Esophagus squamous epithelium (tissue), 5 donors: ENCODE measurements around the gene CLSTN1. TPM values are rescaled to one million over a fixed set of nuclear protein-coding genes. Genes with fewer than 3 reads are reported as not detected.
A peak's percentile ranks its signal among the peaks of the same experiment; 100 is the strongest.

Source experiments
- DNase-seq: peaks from one replicate; lab custom pipeline; 2025; lab: John Stamatoyannopoulos, UW
- H3K27ac ChIP-seq, 4 donors: fragments of 200-600 bp; sonication (generic); one replicate each; pipeline ENCODE4 v1.5.1; 2016 to 2019; ENCODE audit warnings: mild to moderate bottlenecking in 1 of 4
- H3K27me3 ChIP-seq, 4 donors: fragments of 200-600 bp; sonication (generic); 1 replicate in 3 of 4; 2 replicates in 1 of 4; pipeline versions ENCODE4 v1.5.1 to v1.6.0; 2017 to 2021; ENCODE audit warnings: antibody characterized with exemption in 1 of 4
- H3K36me3 ChIP-seq, 3 donors: fragments of 200-600 bp; sonication (generic); one replicate each; pipeline ENCODE4 v1.5.1; 2016 to 2019
- H3K4me1 ChIP-seq, 3 donors: fragments of 200-600 bp; sonication (generic); one replicate each; pipeline ENCODE4 v1.5.1; 2017 to 2019
- H3K4me3 ChIP-seq, 4 donors: fragments of 200-600 bp; sonication (generic); 1 replicate in 3 of 4; 2 replicates in 1 of 4; pipeline ENCODE4 v1.5.1; 2016 to 2019; ENCODE audit warnings: mild to moderate bottlenecking in 2 of 4, moderate library complexity in 1 of 4
- H3K9me3 ChIP-seq, 3 donors: fragments of 200-600 bp; sonication (generic); one replicate each; pipeline ENCODE4 v1.5.1; 2016 to 2019
- POLR2A ChIP-seq, 4 donors: fragments of 450-650 bp; IDR thresholded peaks; one replicate each; pipeline ENCODE4 v1.6.1; 2017; ENCODE audit warnings: antibody characterized with exemption in 4 of 4, mild to moderate bottlenecking in 4 of 4, moderate library complexity in 3 of 4
- WGBS, 2 donors: methylation state at CpG; one replicate each; pipeline ENCODE4 v1.1.5; 2018; 5-methylcytosine and 5-hydroxymethylcytosine counted together
- intact Hi-C: fragments of 100-400 bp; cut with DNase I; formaldehyde crosslinking; loops from one replicate; pipeline ENCODE4 v1.15.0; 2022
- total RNA-seq, 4 donors: library from RNA; depleted of rRNA; stranded (reverse); fragments of >200 nt; gene quantifications; one replicate each; pipeline ENCODE4 v1.1.0, GENCODE V29; 2016
- TF ChIP-seq, protein P1 (sequence below), 6 experiments: fragments of 450-650 bp in 4 of 6; fragments of 200-600 bp in 2 of 6; sonication (generic) in 2 of 6; IDR thresholded peaks; one replicate each; pipeline ENCODE4 v1.5.1; 2016 to 2019; ENCODE audit warnings: antibody characterized with exemption in 6 of 6, mild to moderate bottlenecking in 4 of 6, moderate library complexity in 4 of 6
- donor health status: DM: yes; HTN: yes; CAD: no.

Gene CLSTN1
- total RNA-seq, 4 donors from 2014 or later = 57.3 to 68.4 (median 65.3) TPM

- TF ChIP-seq POLR2A (IDR thresholded peaks at IDR 0.05) = no peak
- TF ChIP-seq, protein P1, sequence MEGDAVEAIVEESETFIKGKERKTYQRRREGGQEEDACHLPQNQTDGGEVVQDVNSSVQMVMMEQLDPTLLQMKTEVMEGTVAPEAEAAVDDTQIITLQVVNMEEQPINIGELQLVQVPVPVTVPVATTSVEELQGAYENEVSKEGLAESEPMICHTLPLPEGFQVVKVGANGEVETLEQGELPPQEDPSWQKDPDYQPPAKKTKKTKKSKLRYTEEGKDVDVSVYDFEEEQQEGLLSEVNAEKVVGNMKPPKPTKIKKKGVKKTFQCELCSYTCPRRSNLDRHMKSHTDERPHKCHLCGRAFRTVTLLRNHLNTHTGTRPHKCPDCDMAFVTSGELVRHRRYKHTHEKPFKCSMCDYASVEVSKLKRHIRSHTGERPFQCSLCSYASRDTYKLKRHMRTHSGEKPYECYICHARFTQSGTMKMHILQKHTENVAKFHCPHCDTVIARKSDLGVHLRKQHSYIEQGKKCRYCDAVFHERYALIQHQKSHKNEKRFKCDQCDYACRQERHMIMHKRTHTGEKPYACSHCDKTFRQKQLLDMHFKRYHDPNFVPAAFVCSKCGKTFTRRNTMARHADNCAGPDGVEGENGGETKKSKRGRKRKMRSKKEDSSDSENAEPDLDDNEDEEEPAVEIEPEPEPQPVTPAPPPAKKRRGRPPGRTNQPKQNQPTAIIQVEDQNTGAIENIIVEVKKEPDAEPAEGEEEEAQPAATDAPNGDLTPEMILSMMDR (IDR thresholded peaks at IDR 0.05) = no peak
- Histone ChIP-seq H3K36me3 (peaks cover 43 to 100% (median 61%) of the 10 kb centered on the region in 3 donors), H3K4me3 (no peak overlapping the region), H3K9me3 (peaks cover 0 to 15% (median 10%) of the 10 kb centered on the region in 3 donors), H3K27ac (no peak overlapping the region), H3K4me1 (peaks cover 0 to 6% (median 0%) of the 10 kb centered on the region in 3 donors), H3K27me3 (no peaks in the 10 kb centered on the region)
- DNase-seq = no peak
- WGBS, 2 donors = 94 to 95% methylated on average over 4 of the region's 6 CpGs
- intact Hi-C loops = no loop called here
These were observed 97.4 kb downstream of the CLSTN1 start for GRCh38 chr1:9726406-9726805.

DNA sequence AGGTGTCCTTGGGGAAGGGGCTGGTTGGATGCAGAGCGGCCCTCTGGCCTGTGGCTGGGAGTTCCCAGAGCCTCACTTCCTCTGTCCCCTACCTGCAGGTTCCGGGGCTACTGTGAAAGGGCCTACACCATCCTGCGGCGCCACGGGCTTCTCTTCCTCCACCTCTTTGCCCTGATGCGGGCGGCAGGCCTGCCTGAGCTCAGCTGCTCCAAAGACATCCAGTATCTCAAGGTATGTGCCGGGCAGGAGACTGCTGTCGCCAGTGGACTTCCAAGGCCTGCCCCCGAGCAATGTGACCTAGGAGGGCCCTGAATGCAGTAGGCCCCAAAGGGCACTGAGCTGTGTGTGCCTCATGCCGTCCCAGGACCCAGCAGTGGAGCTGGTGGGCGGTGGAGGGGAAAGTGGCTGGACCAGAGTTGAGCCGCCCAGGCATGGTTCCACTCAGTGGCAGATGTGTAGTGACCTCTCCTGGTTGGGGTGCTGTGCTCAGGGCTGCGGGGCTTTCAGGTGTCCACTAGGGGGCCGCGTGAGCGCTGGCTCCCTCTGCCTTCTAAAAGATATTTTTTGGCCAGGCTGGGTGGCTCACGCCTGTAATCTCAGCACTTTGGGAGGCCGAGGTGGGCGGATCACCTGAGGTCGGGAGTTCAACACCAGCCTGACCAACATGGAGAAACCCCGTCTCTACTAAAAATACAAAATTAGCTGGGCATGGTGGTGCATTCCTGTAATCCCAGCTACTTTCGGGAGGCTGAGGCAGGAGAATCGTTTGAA, 98.9 kb downstream of the CLSTN1 start:
- H3K4me3 ChIP-seq = no peak overlapping the region
- H3K27me3 ChIP-seq = no peaks in the 10 kb centered on the region
- H3K36me3 ChIP-seq = peaks cover 28 to 100% (median 47%) of the 10 kb centered on the region in 3 donors
- TF ChIP-seq, protein P1 (IDR thresholded peaks at IDR 0.05) = peak; percentile 77 to 93 (median 88)
- TF ChIP-seq POLR2A (IDR thresholded peaks at IDR 0.05) = no peak
- no peak for DNase-seq
- WGBS, 2 donors = 64 to 65% methylated on average over 8 to 17 of the region's 24 CpGs
- H3K27ac ChIP-seq = no peak overlapping the region
- H3K9me3 ChIP-seq = peaks cover 0 to 15% (median 10%) of the 10 kb centered on the region in 3 donors
- peaks cover 0 to 21% (median 0%) of the 10 kb centered on the region in 3 donors for H3K4me1 ChIP-seq
- intact Hi-C loops = no loop called here

DNA sequence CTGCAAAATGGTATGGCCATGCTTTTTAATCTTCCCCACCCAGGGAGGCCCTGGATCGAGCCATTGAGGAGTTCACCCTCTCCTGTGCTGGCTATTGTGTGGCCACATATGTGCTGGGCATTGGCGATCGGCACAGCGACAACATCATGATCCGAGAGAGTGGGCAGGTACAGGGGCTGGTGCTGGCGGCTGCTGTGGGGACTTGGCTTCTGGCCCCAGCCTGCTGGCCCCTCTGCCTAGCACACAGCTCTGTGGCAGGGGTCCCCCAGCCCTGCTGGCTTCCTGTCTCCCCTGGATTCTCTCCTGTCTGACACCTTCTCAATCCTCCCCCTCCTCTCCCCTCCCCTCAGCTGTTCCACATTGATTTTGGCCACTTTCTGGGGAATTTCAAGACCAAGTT, 99.8 kb downstream of the CLSTN1 start:
- Histone ChIP-seq H3K9me3 (peaks cover 0 to 15% (median 10%) of the 10 kb centered on the region in 3 donors), H3K27ac (no peak overlapping the region), H3K4me1 (peaks cover 6 to 31% (median 8%) of the 10 kb centered on the region in 3 donors), H3K4me3 (no peak overlapping the region), H3K27me3 (no peaks in the 10 kb centered on the region), H3K36me3 (peaks cover 20 to 96% (median 37%) of the 10 kb centered on the region in 3 donors)
- intact Hi-C loops = no loop called here
- 60 to 100% methylated on average over 1 to 3 of the region's 6 CpGs for WGBS, 2 donors
- DNase-seq = no peak
- no peak for TF ChIP-seq POLR2A (IDR thresholded peaks at IDR 0.05)
- TF ChIP-seq, protein P1 (IDR thresholded peaks at IDR 0.05) = no peak

DNA sequence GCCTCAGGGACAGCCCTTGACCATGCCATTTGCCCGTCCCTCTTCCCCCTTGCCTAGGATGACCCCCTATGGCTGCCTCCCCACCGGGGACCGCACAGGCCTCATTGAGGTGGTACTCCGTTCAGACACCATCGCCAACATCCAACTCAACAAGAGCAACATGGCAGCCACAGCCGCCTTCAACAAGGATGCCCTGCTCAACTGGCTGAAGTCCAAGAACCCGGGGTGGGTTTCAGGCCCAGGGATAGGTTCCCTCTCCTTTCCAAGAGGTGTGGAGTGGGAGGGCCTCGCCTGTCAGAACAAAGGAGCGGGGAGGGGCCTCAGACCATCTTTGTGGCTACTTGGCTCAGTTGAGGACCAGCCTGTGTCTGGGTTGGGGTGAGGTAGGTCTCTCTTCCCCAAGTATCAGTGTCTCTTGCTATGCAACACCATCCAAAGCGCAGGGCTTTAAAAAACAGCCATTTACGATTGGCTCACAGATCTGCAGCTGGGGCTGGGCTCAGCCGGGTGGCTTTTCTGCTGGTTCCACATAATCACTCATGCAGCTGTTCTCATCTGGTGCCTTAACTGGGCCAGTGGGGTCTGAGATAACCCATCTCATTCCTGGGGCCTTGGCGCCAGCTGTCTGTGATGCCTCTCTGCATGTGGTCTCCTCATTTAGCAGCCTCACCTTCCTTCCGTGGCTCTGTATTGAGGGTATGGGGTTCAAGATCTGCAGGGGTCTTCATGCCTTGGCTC, 100.5 kb downstream of the CLSTN1 start:
- no peak overlapping the region for H3K27ac ChIP-seq
- TF ChIP-seq, protein P1 (IDR thresholded peaks at IDR 0.05) = no peak
- TF ChIP-seq POLR2A (IDR thresholded peaks at IDR 0.05) = no peak
- peaks cover 20 to 94% (median 34%) of the 10 kb centered on the region in 3 donors for H3K36me3 ChIP-seq
- H3K4me3 ChIP-seq = no peak overlapping the region
- no peak for DNase-seq
- WGBS, 2 donors = 95 to 96% methylated on average over 10 to 11 of the region's 14 CpGs
- H3K9me3 ChIP-seq = peaks cover 0 to 15% (median 10%) of the 10 kb centered on the region in 3 donors
- intact Hi-C loops = no loop called here
- peaks cover 6 to 38% (median 14%) of the 10 kb centered on the region in 3 donors for H3K4me1 ChIP-seq
- no peaks in the 10 kb centered on the region for H3K27me3 ChIP-seq

- no peak overlapping the region for H3K4me3 ChIP-seq
- H3K9me3 ChIP-seq = peaks cover 0 to 15% (median 10%) of the 10 kb centered on the region in 3 donors
- peaks cover 20 to 89% (median 33%) of the 10 kb centered on the region in 3 donors for H3K36me3 ChIP-seq
- no peak for DNase-seq
- H3K4me1 ChIP-seq = peaks cover 6 to 43% (median 14%) of the 10 kb centered on the region in 3 donors
- 72 to 100% methylated on average over 2 to 7 of the region's 10 CpGs for WGBS, 2 donors
- no peak overlapping the region for H3K27ac ChIP-seq
- TF ChIP-seq POLR2A (IDR thresholded peaks at IDR 0.05) = no peak
- TF ChIP-seq, protein P1 (IDR thresholded peaks at IDR 0.05) = no peak
- no peaks in the 10 kb centered on the region for H3K27me3 ChIP-seq
- intact Hi-C loops = no loop called here
These were observed 101.4 kb downstream of the CLSTN1 start for GRCh38 chr1:9722378-9722749.
